ENCODE data around the gene CMTM7. TPM values are rescaled to one million over a fixed set of nuclear protein-coding genes. Genes with fewer than 3 reads are reported as not detected.

Gene CMTM7
- total RNA-seq, 1 donor from 2014 or later, result 2.9 TPM

DNA sequence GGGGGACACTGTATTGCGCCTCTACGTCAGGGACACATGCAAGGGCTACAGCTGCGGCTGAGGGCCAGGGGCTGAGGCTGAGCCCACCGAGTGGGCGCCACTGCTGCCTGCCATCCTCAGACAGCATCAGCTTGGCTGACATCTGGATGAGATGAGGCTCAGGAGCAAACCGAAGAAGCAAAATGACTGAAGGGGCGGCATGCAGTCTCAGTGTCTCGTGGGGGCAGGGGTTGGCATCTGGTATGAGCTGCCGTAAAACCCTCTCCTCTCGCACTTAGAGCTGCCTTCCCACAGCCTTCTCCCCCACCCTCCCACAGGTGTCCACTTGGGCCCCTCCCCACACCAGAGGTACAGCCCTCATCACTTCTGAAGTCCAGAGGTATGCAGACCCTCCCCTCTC lies 24.2 kb upstream of the CMTM7 start:
- intact Hi-C loops (cut with micrococcal nuclease), result no loop called here
- peaks cover 3% of the 10 kb centered on the region for H3K36me3 ChIP-seq
- DNase-seq, result no peak
- H3K27me3 ChIP-seq (ENCODE audit: low read depth), result no peaks in the 10 kb centered on the region
- H3K27ac ChIP-seq (replicated peaks), result no peak overlapping the region
- H3K4me1 ChIP-seq, result no peaks in the 10 kb centered on the region
- no peak overlapping the region for H3K4me3 ChIP-seq
- no peaks in the 10 kb centered on the region for H3K9me3 ChIP-seq (replicated peaks)
- TF ChIP-seq, protein P1, sequence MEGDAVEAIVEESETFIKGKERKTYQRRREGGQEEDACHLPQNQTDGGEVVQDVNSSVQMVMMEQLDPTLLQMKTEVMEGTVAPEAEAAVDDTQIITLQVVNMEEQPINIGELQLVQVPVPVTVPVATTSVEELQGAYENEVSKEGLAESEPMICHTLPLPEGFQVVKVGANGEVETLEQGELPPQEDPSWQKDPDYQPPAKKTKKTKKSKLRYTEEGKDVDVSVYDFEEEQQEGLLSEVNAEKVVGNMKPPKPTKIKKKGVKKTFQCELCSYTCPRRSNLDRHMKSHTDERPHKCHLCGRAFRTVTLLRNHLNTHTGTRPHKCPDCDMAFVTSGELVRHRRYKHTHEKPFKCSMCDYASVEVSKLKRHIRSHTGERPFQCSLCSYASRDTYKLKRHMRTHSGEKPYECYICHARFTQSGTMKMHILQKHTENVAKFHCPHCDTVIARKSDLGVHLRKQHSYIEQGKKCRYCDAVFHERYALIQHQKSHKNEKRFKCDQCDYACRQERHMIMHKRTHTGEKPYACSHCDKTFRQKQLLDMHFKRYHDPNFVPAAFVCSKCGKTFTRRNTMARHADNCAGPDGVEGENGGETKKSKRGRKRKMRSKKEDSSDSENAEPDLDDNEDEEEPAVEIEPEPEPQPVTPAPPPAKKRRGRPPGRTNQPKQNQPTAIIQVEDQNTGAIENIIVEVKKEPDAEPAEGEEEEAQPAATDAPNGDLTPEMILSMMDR (IDR thresholded peaks at IDR 0.05; ENCODE audit: borderline replicate concordance), result no peak

DNA sequence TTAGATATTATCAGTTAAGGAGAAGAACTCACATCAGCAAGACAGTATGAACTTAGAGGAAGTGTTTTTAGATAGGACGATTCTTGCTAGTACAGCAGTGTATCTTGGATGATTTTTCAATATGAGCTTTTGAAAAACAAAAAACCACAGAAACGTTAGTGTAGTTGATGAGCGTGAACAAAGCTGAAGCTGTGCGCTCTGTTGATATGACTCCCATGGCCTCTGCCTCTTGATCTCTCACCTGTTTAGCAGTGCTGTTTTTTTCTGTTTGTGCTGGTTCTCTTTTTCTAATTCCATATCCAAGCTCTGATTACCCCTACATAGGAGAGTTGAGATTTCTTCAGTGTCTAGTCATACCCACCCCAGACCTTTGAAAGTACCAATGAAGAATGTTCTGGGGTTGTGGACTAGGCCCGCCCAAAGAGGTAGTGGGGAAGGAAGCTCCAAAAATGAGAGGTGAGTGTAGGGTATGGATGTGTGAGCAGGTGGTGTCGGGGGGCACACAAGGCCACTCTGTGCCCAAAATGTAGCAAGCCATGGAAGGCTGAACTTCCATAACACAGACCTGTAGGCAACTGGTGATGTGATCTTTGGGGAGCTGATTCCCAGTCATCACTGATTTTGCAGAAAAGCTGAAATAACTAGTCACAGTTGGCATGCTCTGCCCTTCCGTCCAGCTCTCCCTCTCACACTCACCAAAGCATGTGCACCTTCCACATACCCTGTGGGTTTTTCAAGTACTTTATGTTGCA lies 20.0 kb upstream of the CMTM7 start:
- Histone ChIP-seq H3K36me3 (peaks cover 2% of the 10 kb centered on the region), H3K4me1 (no peaks in the 10 kb centered on the region), H3K4me3 (no peak overlapping the region), H3K9me3 (replicated peaks) (no peaks in the 10 kb centered on the region), H3K27me3 (ENCODE audit: low read depth) (no peaks in the 10 kb centered on the region), H3K27ac (replicated peaks) (no peak overlapping the region)
- TF ChIP-seq, protein P1 (IDR thresholded peaks at IDR 0.05; ENCODE audit: borderline replicate concordance), result no peak
- DNase-seq, result no peak
- intact Hi-C loops (cut with micrococcal nuclease), result loop anchor here (5.0 kb wide), 1 partner anchor 96 kb away; no protein-coding TSS in a partner anchor

DNA sequence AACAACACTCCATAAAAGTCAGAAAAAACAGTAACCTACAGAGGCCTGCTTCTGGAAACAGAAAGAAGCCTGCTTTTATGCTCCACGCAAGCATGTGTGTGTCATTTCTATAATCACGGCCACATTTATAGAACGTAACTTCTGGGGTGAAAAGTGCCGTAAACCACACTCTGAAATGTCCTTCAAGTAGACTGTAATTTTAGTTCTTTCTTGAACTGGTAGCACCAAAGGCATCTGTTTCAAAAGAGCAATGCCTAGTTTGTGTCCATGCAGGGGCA lies 19.5 kb upstream of the CMTM7 start:
- no peak overlapping the region for H3K4me3 ChIP-seq
- TF ChIP-seq, protein P1 (IDR thresholded peaks at IDR 0.05; ENCODE audit: borderline replicate concordance), result no peak
- H3K27ac ChIP-seq (replicated peaks), result no peak overlapping the region
- intact Hi-C loops (cut with micrococcal nuclease), result loop anchor here (5.0 kb wide), 1 partner anchor 95 kb away; no protein-coding TSS in a partner anchor
- H3K4me1 ChIP-seq, result no peaks in the 10 kb centered on the region
- DNase-seq, result no peak
- peaks cover 2% of the 10 kb centered on the region for H3K36me3 ChIP-seq
- no peaks in the 10 kb centered on the region for H3K27me3 ChIP-seq (ENCODE audit: low read depth)
- H3K9me3 ChIP-seq (replicated peaks), result no peaks in the 10 kb centered on the region

DNA sequence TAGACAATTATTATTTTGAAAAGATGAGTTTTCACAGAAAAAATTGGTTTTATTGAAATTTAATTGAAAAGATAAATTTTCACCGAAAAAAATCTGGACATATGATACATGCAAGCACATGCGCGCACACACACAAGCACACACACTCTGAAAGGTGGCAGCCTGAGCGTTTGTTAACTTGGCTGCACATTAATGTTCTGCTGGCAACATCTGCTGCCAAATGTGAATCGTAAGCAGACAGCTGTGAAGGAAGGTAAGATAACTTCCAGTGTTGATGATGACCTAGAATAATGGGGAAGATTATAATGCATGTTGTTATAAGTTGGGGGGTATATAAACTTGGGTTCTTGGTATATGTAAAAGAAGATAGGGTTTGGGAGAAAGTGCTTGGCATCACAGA lies 18.4 kb upstream of the CMTM7 start:
- H3K4me3 ChIP-seq, result no peak overlapping the region
- peaks cover 2% of the 10 kb centered on the region for H3K36me3 ChIP-seq
- no peaks in the 10 kb centered on the region for H3K4me1 ChIP-seq
- no peak for DNase-seq
- no peak overlapping the region for H3K27ac ChIP-seq (replicated peaks)
- H3K27me3 ChIP-seq (ENCODE audit: low read depth), result no peaks in the 10 kb centered on the region
- TF ChIP-seq, protein P1 (IDR thresholded peaks at IDR 0.05; ENCODE audit: borderline replicate concordance), result no peak
- no peaks in the 10 kb centered on the region for H3K9me3 ChIP-seq (replicated peaks)
- intact Hi-C loops (cut with micrococcal nuclease), result loop anchor here (5.0 kb wide), 1 partner anchor 94 kb away; no protein-coding TSS in a partner anchor

DNA sequence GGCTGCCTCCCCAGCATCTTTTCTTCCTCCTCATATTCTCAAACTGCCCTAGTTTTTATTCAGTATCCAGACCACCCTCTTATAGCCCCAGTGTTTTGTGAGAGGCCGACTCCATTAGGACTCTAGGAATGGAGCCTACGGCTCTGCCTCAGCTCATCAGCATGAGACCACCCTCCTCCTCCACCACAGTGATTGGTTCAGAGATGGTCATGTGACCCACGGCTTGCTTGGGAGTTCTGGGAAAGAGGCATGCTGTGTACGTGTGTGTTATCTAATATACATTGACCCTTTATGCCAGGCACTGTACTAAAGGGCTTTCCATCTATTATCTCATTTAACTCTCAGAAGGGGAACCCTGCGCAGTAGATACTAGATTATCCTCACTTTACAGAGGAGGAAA lies 17.8 kb upstream of the CMTM7 start:
- H3K36me3 ChIP-seq, result peaks cover 2% of the 10 kb centered on the region
- no peak overlapping the region for H3K4me3 ChIP-seq
- intact Hi-C loops (cut with micrococcal nuclease), result loop anchor here (5.0 kb wide), 1 partner anchor 93 kb away; no protein-coding TSS in a partner anchor
- no peak for DNase-seq
- no peaks in the 10 kb centered on the region for H3K4me1 ChIP-seq
- no peaks in the 10 kb centered on the region for H3K9me3 ChIP-seq (replicated peaks)
- H3K27me3 ChIP-seq (ENCODE audit: low read depth), result no peaks in the 10 kb centered on the region
- TF ChIP-seq, protein P1 (IDR thresholded peaks at IDR 0.05; ENCODE audit: borderline replicate concordance), result no peak
- no peak overlapping the region for H3K27ac ChIP-seq (replicated peaks)

Data from left ventricle myocardium inferior (tissue), 1 donor.